ENCODE results near the gene SLC3A2.

- TF ChIP-seq GATA3 (IDR thresholded peaks at IDR 0.05; ENCODE audit: low read depth, low read length) (no peak), GATA2 (IDR thresholded peaks at IDR 0.05; ENCODE audit: low read depth, low read length) (no peak)
Measured at GRCh38 chr11:62844154-62844553, 36.5 kb upstream of the SLC3A2 start.
